MCF 10A (cell line): ENCODE data around the gene TXNDC11. TPM values are rescaled to one million over a fixed set of nuclear protein-coding genes. Genes with fewer than 3 reads are reported as not detected.

Experiments
- BruUV-seq: library from RNA; stranded (reverse); fragments of 400-500 nt; replicated peaks from 2 replicates; lab custom pipeline; 2021; lab: Mats Ljungman, UMichigan
- CTCF ChIA-PET: fragments of 300-600 bp; sonication (Branson Sonifier 250); formaldehyde crosslinking; extraction: SDS; loops from one replicate; lab custom pipeline; 2021; ENCODE audit warnings: antibody characterized with exemption, inconsistent platforms; lab: Yijun Ruan, JAX
- POLR2A ChIA-PET: fragments of 300-600, 350-650 bp; sonication (Branson Sonifier 250); formaldehyde crosslinking; extraction: SDS; loops from one replicate; lab custom pipeline; 2020; ENCODE audit warnings: antibody characterized with exemption, inconsistent platforms; lab: Yijun Ruan, JAX
- DNase-seq: peaks from one replicate; pipeline ENCODE4 v3.0.0-alpha.2; 2018; ENCODE audit not compliant: unreplicated experiment
- H3K27ac Mint-ChIP-seq: one replicate; pipeline ENCODE4 v1.8.0; 2022; ENCODE audit warnings: mild to moderate bottlenecking, low read depth, mixed read lengths; ENCODE audit not compliant: unreplicated experiment
- H3K27me3 Mint-ChIP-seq: one replicate; pipeline ENCODE4 v1.8.0; 2022; ENCODE audit warnings: mixed read lengths; ENCODE audit not compliant: insufficient read depth, unreplicated experiment
- H3K36me3 Mint-ChIP-seq: one replicate; pipeline ENCODE4 v1.8.0; 2022; ENCODE audit warnings: mild to moderate bottlenecking, moderate library complexity, mixed read lengths; ENCODE audit not compliant: insufficient read depth, unreplicated experiment
- H3K4me1 Mint-ChIP-seq: one replicate; pipeline ENCODE4 v1.8.0; 2022; ENCODE audit warnings: mixed read lengths; ENCODE audit not compliant: insufficient read depth, unreplicated experiment
- H3K4me3 Mint-ChIP-seq: one replicate; pipeline ENCODE4 v1.8.0; 2022; ENCODE audit warnings: mild to moderate bottlenecking, moderate library complexity, mixed read lengths; ENCODE audit not compliant: unreplicated experiment
- H3K9me3 Mint-ChIP-seq: one replicate; pipeline ENCODE4 v1.8.0; 2022; ENCODE audit warnings: mixed read lengths; ENCODE audit not compliant: unreplicated experiment
- intact Hi-C: fragments of 100-400 bp; cut with micrococcal nuclease; formaldehyde crosslinking; loops from 2 replicates; pipeline ENCODE4 v1.14.1; 2022
- total RNA-seq: library from RNA; stranded (reverse); gene quantifications from 2 replicates; pipeline ENCODE4 v1.2.3, GENCODE V29; 2022
- TF ChIP-seq, protein P1 (sequence below): fragments of 200-600 bp; IDR thresholded peaks from one replicate; pipeline ENCODE4 v1.8.0; 2022; ENCODE audit warnings: antibody characterized with exemption, mild to moderate bottlenecking; ENCODE audit not compliant: unreplicated experiment

TXNDC11 gene
- total RNA-seq, 1 experiment from 2014 or later: 38.2 TPM

DNA sequence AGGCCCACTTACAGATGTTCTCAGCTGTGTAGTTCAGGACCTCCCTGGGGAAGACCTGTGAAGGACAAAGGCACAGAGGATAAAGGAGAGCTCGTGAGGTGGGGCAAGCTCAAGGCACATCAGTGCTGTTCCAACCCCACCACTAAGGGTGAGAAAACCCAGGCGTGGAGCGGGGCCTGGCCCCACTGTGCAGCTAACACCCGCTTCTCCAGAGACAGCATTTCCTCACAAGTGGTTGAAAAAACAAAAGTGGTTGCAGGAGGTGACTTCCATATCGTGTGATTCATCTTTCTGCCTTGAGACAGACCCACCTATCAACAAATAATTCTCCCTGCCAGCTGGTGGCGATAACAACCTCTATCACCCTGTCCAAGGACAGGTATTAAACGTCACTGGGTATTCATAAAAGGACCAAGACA is 44.4 kb downstream of the TXNDC11 start:
- H3K4me1 Mint-ChIP-seq: peaks cover 6% of the 10 kb centered on the region
- peak overlapping the region; percentile 49 for H3K27ac Mint-ChIP-seq
- DNase-seq: peak; percentile 19

DNA sequence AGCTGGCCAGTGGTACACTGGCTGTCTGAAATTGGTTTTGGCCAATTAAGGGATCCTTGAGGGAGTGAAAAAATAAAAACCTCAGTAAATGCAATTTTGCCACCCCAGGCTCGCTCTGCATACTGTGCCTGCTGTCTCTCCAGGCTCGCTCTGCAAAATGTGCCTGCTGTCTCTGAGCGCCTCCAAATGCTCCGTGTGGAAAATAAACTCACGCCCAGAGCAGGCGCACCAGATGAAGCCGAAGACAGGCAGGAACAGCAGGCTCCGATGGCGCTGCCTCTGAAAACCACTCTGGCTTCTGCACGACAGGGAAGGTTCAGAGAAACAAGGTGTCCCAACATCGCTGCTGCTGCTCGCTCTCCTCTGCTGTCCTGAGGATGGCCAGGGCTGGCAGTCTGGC is 45.3 kb downstream of the TXNDC11 start:
- H3K4me1 Mint-ChIP-seq: peaks cover 6% of the 10 kb centered on the region
- no peak for DNase-seq
- no peak overlapping the region for H3K4me3 Mint-ChIP-seq
- H3K27me3 Mint-ChIP-seq: no peaks in the 10 kb centered on the region
- intact Hi-C loops: no loop called here
- no peak overlapping the region for H3K27ac Mint-ChIP-seq
- CTCF ChIA-PET: interaction anchor here (0.5 to 1.7 kb wide), 6 partner anchors 12 to 734 kb away, joined by 3 to 8 read pairs (median 5); no protein-coding TSS in a partner anchor
- POLR2A ChIA-PET: interaction anchor here (0.6 kb wide), 1 partner anchor 25 kb away, joined by 3 read pairs; no protein-coding TSS in a partner anchor
- H3K36me3 Mint-ChIP-seq: peaks cover 69% of the 10 kb centered on the region
- no TSS peak for BruUV-seq
- H3K9me3 Mint-ChIP-seq: no peaks in the 10 kb centered on the region
- TF ChIP-seq, protein P1, sequence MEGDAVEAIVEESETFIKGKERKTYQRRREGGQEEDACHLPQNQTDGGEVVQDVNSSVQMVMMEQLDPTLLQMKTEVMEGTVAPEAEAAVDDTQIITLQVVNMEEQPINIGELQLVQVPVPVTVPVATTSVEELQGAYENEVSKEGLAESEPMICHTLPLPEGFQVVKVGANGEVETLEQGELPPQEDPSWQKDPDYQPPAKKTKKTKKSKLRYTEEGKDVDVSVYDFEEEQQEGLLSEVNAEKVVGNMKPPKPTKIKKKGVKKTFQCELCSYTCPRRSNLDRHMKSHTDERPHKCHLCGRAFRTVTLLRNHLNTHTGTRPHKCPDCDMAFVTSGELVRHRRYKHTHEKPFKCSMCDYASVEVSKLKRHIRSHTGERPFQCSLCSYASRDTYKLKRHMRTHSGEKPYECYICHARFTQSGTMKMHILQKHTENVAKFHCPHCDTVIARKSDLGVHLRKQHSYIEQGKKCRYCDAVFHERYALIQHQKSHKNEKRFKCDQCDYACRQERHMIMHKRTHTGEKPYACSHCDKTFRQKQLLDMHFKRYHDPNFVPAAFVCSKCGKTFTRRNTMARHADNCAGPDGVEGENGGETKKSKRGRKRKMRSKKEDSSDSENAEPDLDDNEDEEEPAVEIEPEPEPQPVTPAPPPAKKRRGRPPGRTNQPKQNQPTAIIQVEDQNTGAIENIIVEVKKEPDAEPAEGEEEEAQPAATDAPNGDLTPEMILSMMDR: no peak

More for the DNA sequence above, 44.4 kb downstream of the TXNDC11 start:
- TF ChIP-seq, protein P1: no peak
- BruUV-seq: no TSS peak
- ChIA-PET POLR2A (no interaction called here), CTCF (interaction anchor here (0.6 to 1.7 kb wide), 7 partner anchors 13 to 302 kb away, joined by 3 to 8 read pairs (median 4); no protein-coding TSS in a partner anchor)
- intact Hi-C loops: no loop called here
- no peak overlapping the region for H3K4me3 Mint-ChIP-seq
- no peaks in the 10 kb centered on the region for H3K27me3 Mint-ChIP-seq
- H3K9me3 Mint-ChIP-seq: no peaks in the 10 kb centered on the region
- H3K36me3 Mint-ChIP-seq: peaks cover 71% of the 10 kb centered on the region

DNA sequence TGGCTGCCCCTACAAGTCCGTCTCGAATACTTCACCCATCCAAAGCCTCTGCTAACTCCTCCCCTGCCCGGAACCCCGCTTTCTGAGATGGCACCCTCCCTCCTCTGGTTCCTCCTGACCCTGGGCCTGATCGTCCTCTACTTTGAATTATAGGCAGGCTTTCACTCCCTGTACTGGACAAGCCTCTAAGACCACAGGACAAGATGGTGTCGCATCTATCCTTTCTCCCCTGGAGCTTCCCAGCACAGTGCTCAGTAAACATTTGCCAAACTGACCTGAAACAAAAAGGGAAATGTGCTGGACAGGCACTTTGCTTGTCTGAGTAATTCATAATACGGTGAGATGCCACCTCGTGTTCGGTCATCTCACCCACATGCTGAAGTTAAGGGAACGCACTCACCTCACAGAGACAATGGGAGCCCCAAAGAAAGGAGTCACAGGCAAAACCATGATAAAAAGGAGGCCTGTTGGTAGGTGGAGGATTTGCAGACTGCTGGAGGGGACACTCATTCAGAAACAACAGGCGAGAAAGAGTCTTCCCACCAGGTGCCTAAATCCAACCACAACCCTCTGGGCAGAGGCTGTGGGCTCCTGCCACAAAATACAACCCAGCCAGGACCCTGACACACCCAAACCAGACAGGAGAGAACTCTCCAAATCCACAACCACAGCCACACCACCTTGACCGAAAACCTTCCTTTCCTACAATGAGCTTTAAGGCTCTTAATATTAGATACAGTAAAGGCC is 46.2 kb downstream of the TXNDC11 start:
- ChIA-PET POLR2A (interaction anchor here (0.6 kb wide), 1 partner anchor 26 kb away, joined by 3 read pairs; no protein-coding TSS in a partner anchor), CTCF (interaction anchor here (0.5 to 0.8 kb wide), 2 partner anchors 12 to 733 kb away, joined by 3 to 4 read pairs; no protein-coding TSS in a partner anchor)
- BruUV-seq: no TSS peak
- H3K4me3 Mint-ChIP-seq: no peak overlapping the region
- intact Hi-C loops: no loop called here
- H3K27ac Mint-ChIP-seq: peak overlapping the region; percentile 47
- H3K4me1 Mint-ChIP-seq: peaks cover 6% of the 10 kb centered on the region
- peaks cover 74% of the 10 kb centered on the region for H3K36me3 Mint-ChIP-seq
- H3K9me3 Mint-ChIP-seq: no peaks in the 10 kb centered on the region
- H3K27me3 Mint-ChIP-seq: no peaks in the 10 kb centered on the region
- DNase-seq: no peak
- TF ChIP-seq, protein P1: no peak

DNA sequence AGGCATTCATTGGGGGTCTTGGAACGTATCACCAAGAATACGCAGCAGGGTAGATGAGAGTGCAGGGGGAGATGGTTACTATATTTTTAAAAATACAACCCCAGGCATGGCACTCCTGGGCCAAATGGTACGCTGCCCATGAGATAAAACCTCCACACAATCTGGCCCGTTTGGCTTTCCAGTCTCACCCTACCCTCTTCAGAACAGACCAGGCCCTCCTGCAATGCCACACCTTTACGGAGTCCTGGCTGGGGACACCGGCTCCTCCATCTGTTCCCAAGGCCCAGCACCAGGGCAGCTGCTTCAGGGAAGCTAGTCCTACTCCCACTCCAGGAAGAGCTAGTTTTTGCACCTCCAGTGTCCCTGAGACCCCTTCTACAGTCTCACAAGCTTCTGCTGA is 50.0 kb downstream of the TXNDC11 start:
- Mint-ChIP-seq H3K27me3 (no peaks in the 10 kb centered on the region), H3K4me1 (no peaks in the 10 kb centered on the region), H3K36me3 (peaks cover 75% of the 10 kb centered on the region), H3K4me3 (no peak overlapping the region), H3K9me3 (no peaks in the 10 kb centered on the region), H3K27ac (no peak overlapping the region)
- ChIA-PET POLR2A (interaction anchor here (0.7 kb wide), 1 partner anchor 71 kb away, joined by 4 read pairs; no protein-coding TSS in a partner anchor), CTCF (no interaction called here)
- no peak for DNase-seq
- intact Hi-C loops: no loop called here
- TF ChIP-seq, protein P1: no peak
- no TSS peak for BruUV-seq
